Endothelial cell of umbilical vein (primary cell): ENCODE results near the gene PPBP. TPM values are rescaled to one million over a fixed set of nuclear protein-coding genes. Genes with fewer than 3 reads are reported as not detected.

ENCODE experiments used
- BruUV-seq: library from RNA; stranded (reverse); fragments of 400-500 nt; replicated peaks from 2 replicates; lab custom pipeline; 2021; lab: Mats Ljungman, UMichigan
- CTCF ChIA-PET: fragments of 300-600, 350-600 bp; sonication (Branson Sonifier 250); formaldehyde crosslinking; loops from one replicate; lab custom pipeline; 2021; ENCODE audit warnings: antibody characterized with exemption, inconsistent platforms; lab: Charles Lee
- POLR2A ChIA-PET: fragments of 300-600, 350-600 bp; sonication (Branson Sonifier 250); formaldehyde crosslinking; loops from one replicate; lab custom pipeline; 2021; ENCODE audit warnings: antibody characterized with exemption, inconsistent platforms; lab: Charles Lee
- DNase-seq: peaks from one replicate; pipeline ENCODE4 v3.0.0-alpha.2; 2011; ENCODE audit warnings: low read depth, low spot score
- FAIRE-seq: peaks from 2 replicates; lab custom pipeline; 2011; peaks lifted over from hg19 to GRCh38; lab: Jason Lieb, UNC
- H2AFZ ChIP-seq: 2 replicates; pipeline ENCODE4 v1.6.0; 2012; ENCODE audit warnings: low read depth, low read length, control low read depth, inconsistent platforms
- H3K27ac ChIP-seq: 2 replicates; pipeline ENCODE4 v1.5.1; 2011; ENCODE audit warnings: low read depth, mild to moderate bottlenecking, control low read depth, low read length, moderate library complexity; ENCODE audit not compliant: insufficient read depth
- H3K27me3 ChIP-seq, 2 experiments: 2 replicates each; pipeline versions ENCODE4 v1.6.0 to v1.6.1; 2011; ENCODE audit warnings: low read length in 2 of 2, mixed read lengths in 1 of 2; ENCODE audit not compliant: control insufficient read depth in 2 of 2, insufficient read depth in 2 of 2
- H3K36me3 ChIP-seq, 2 experiments: 2 replicates in 1 of 2; 3 replicates in 1 of 2; pipeline ENCODE4 v1.5.1; 2011; ENCODE audit warnings: low read length in 2 of 2, mild to moderate bottlenecking in 1 of 2, moderate library complexity in 1 of 2; ENCODE audit not compliant: control insufficient read depth in 2 of 2, insufficient read depth in 2 of 2; ENCODE audit errors: extremely low read depth in 1 of 2
- H3K4me1 ChIP-seq: 3 replicates; pipeline ENCODE4 v1.5.1; 2011; ENCODE audit warnings: mild to moderate bottlenecking, low read length; ENCODE audit not compliant: control insufficient read depth, insufficient read depth; ENCODE audit errors: extremely low read depth
- H3K4me2 ChIP-seq: 2 replicates; pipeline ENCODE4 v1.6.1; 2011; ENCODE audit warnings: low read length, control low read depth, mixed read lengths; ENCODE audit not compliant: insufficient read depth
- H3K4me3 ChIP-seq, 3 experiments: fragments of 200-600 bp in 1 of 3; sonication (generic), shearing (Covaris generic) in 1 of 3; replicated peaks in 1 of 3; 2 replicates each; pipeline ENCODE4 v1.5.1; 2011 to 2016; ENCODE audit warnings: control low read depth in 3 of 3, low read length in 3 of 3, mild to moderate bottlenecking in 2 of 3, inconsistent platforms in 1 of 3, low read depth in 1 of 3, moderate library complexity in 1 of 3; ENCODE audit not compliant: insufficient read depth in 1 of 3
- H3K79me2 ChIP-seq: 2 replicates; pipeline ENCODE4 v1.6.0; 2012; ENCODE audit warnings: low read length, inconsistent platforms; ENCODE audit not compliant: control insufficient read depth, insufficient read depth
- H3K9ac ChIP-seq: replicated peaks from 2 replicates; pipeline ENCODE3; 2011; ENCODE audit warnings: low read length, control low read depth; ENCODE audit not compliant: insufficient read depth; ENCODE audit errors: extremely low read depth
- H3K9me1 ChIP-seq: replicated peaks from 3 replicates; pipeline ENCODE4 v1.6.0; 2011; ENCODE audit warnings: mild to moderate bottlenecking, low read length; ENCODE audit not compliant: control insufficient read depth, insufficient read depth; ENCODE audit errors: extremely low read depth
- H3K9me3 ChIP-seq: replicated peaks from 2 replicates; pipeline ENCODE4 v1.5.1; 2012; ENCODE audit warnings: low read length, inconsistent platforms; ENCODE audit not compliant: control insufficient read depth, insufficient read depth
- H4K20me1 ChIP-seq: replicated peaks from 2 replicates; pipeline ENCODE3; 2011; ENCODE audit warnings: mild to moderate bottlenecking, low read length; ENCODE audit not compliant: control insufficient read depth, insufficient read depth; ENCODE audit errors: extremely low read depth
- EZH2 ChIP-seq: IDR thresholded peaks from 2 replicates; pipeline ENCODE4 v1.6.1; 2012; ENCODE audit warnings: borderline replicate concordance, low read depth, mild to moderate bottlenecking, moderate library complexity, low read length, inconsistent platforms; ENCODE audit not compliant: severe bottlenecking
- FOS ChIP-seq: IDR thresholded peaks from 2 replicates; pipeline ENCODE4 v1.6.1; 2011; ENCODE audit warnings: mild to moderate bottlenecking, low read length, moderate library complexity, borderline replicate concordance; ENCODE audit not compliant: insufficient read depth
- GATA2 ChIP-seq: IDR thresholded peaks from 2 replicates; pipeline ENCODE4 v1.7.0; 2011; ENCODE audit warnings: low read depth, mild to moderate bottlenecking, moderate library complexity, mixed read lengths, low read length; ENCODE audit not compliant: insufficient read length, insufficient read depth
- JUN ChIP-seq: IDR thresholded peaks from 2 replicates; pipeline ENCODE4 v1.6.1; 2011; ENCODE audit warnings: borderline replicate concordance, low read depth; ENCODE audit not compliant: insufficient read length, insufficient read depth
- MAX ChIP-seq: IDR thresholded peaks from 2 replicates; pipeline ENCODE4 v1.6.1; 2011; ENCODE audit not compliant: insufficient read depth, insufficient read length
- MYC ChIP-seq: IDR thresholded peaks from one replicate; pipeline ENCODE4 v1.6.1; 2011; ENCODE audit warnings: mild to moderate bottlenecking, low read depth, low read length
- POLR2A ChIP-seq: IDR thresholded peaks from 2 replicates; pipeline ENCODE4 v1.6.1; 2012; ENCODE audit warnings: low read depth, mild to moderate bottlenecking, control low read depth, low read length
- POLR2AphosphoS5 ChIP-seq: IDR thresholded peaks from 2 replicates; pipeline ENCODE4 v1.6.1; 2012; ENCODE audit warnings: low read depth, mild to moderate bottlenecking, control low read depth, low read length, moderate library complexity; ENCODE audit not compliant: insufficient read depth
- dilution Hi-C: fragments of 300-500 bp; cut with MboI; formaldehyde crosslinking; loops from one replicate; pipeline ENCODE4 v1.15.0; 2019; ENCODE audit warnings: low sequenced_read_pairs; ENCODE audit not compliant: extremely low pct_ligation_motif_present
- intact Hi-C: fragments of 100-400 bp; cut with micrococcal nuclease; formaldehyde crosslinking; loops from one replicate; pipeline ENCODE4 v1.10.0; 2022
- polyA plus RNA-seq, 4 experiments: library from polyadenylated mRNA; depleted of rRNA in 3 of 4; stranded (reverse) in 3 of 4; unstranded in 1 of 4; fragments of >200 nt; gene quantifications; 2 replicates each; pipeline versions ENCODE4 v1.2.1 to v1.2.3, GENCODE V29; 2011 to 2012; ENCODE audit warnings: missing spikeins in 1 of 4
- total RNA-seq: library from RNA; stranded (reverse); gene quantifications from 2 replicates; pipeline ENCODE4 v1.2.3, GENCODE V29; 2021
- TF ChIP-seq, protein P1 (sequence below), 2 donors: IDR thresholded peaks; 1 replicate in 1 of 2; 2 replicates in 1 of 2; pipeline ENCODE4 v1.5.1; 2011; ENCODE audit warnings: low read length in 2 of 2, mild to moderate bottlenecking in 2 of 2, moderate library complexity in 2 of 2, control low read depth in 1 of 2, inconsistent platforms in 1 of 2, low read depth in 1 of 2; ENCODE audit not compliant: insufficient read depth in 1 of 2; ENCODE audit errors: extremely low read depth in 1 of 2

PPBP gene
- total and polyA plus RNA-seq, 2 donors (not counting 3 experiments of a cell fraction or from before 2014, with no cell fraction given): not detected

DNA sequence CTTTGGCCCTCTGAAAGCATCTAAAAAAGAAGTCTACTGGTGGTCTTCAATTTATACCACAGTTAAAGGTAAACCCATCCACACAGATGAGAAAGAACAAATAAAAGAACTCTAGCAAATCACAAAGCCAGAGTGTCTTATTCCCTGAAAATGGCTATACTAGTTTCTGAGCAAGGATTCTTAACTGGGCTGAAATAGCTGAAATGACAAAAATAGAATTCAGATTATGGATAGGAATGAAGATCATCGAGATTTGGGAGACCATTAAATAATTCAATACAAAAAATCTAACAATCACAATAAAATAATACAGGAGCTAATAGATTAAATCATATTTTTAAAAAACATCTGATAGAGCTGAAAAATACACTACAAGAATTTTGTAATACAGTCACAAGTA is 18.0 kb downstream of the PPBP start:
- DNase-seq (no peak), FAIRE-seq (no peak)
- dilution Hi-C loops (no loop called here), intact Hi-C loops (no loop called here)
- Histone ChIP-seq H3K4me2 (no peak overlapping the region), H3K4me3 (no peak overlapping the region), H4K20me1 (no peaks in the 10 kb centered on the region), H3K9ac (no peak overlapping the region), H2AFZ (no peak overlapping the region), H3K36me3 (no peaks in the 10 kb centered on the region), H3K4me1 (no peaks in the 10 kb centered on the region), H3K27ac (no peak overlapping the region), H3K27me3 (no peaks in the 10 kb centered on the region), H3K79me2 (no peaks in the 10 kb centered on the region), H3K9me1 (no peaks in the 10 kb centered on the region), H3K9me3 (no peaks in the 10 kb centered on the region)
- no peak for TF ChIP-seq FOS
- no peak for TF ChIP-seq EZH2
- TF ChIP-seq POLR2A: no peak
- no peak for TF ChIP-seq GATA2
- no peak for TF ChIP-seq POLR2AphosphoS5
- TF ChIP-seq JUN: no peak
- TF ChIP-seq, protein P1, sequence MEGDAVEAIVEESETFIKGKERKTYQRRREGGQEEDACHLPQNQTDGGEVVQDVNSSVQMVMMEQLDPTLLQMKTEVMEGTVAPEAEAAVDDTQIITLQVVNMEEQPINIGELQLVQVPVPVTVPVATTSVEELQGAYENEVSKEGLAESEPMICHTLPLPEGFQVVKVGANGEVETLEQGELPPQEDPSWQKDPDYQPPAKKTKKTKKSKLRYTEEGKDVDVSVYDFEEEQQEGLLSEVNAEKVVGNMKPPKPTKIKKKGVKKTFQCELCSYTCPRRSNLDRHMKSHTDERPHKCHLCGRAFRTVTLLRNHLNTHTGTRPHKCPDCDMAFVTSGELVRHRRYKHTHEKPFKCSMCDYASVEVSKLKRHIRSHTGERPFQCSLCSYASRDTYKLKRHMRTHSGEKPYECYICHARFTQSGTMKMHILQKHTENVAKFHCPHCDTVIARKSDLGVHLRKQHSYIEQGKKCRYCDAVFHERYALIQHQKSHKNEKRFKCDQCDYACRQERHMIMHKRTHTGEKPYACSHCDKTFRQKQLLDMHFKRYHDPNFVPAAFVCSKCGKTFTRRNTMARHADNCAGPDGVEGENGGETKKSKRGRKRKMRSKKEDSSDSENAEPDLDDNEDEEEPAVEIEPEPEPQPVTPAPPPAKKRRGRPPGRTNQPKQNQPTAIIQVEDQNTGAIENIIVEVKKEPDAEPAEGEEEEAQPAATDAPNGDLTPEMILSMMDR (IDR thresholded peaks at IDR 0.05; ENCODE audit: extremely low read depth in 1 of 2, insufficient read depth in 1 of 2, low read depth in 1 of 2, low read length in 2 of 2): no peak
- TF ChIP-seq MYC: no peak
- no peak for TF ChIP-seq MAX
- BruUV-seq: no TSS peak
- POLR2A ChIA-PET: no interaction called here
- CTCF ChIA-PET: interaction anchor here (1.0 kb wide), 1 partner anchor 20 kb away, joined by 3 read pairs; no protein-coding TSS in a partner anchor
